ENCODE data around the gene DPP10.

Gene DPP10

GRCh38 chr2:115774361-115774760 lies 1331.9 kb downstream of the DPP10 start:
- no peaks in the 10 kb centered on the region for H4K20me1 ChIP-seq (ENCODE audit: insufficient read depth, low read length)
- H3K27ac ChIP-seq (ENCODE audit: low read length) = no peak overlapping the region
- no peaks in the 10 kb centered on the region for H3K36me3 ChIP-seq (ENCODE audit: insufficient read depth, low read length)
- ATAC-seq (ENCODE audit: insufficient read depth, low read depth) = no peak
- TF ChIP-seq EZH2 (IDR thresholded peaks at IDR 0.05; ENCODE audit: borderline replicate concordance, low read depth, low read length, severe bottlenecking) (no peak), CTCF (IDR thresholded peaks at IDR 0.05; ENCODE audit: borderline replicate concordance, extremely low read depth, low read length, poor library complexity, severe bottlenecking) (no peak)
- H2AFZ ChIP-seq (ENCODE audit: low read depth, low read length) = no peak overlapping the region
- DNase-seq = no peak
- H3K9ac ChIP-seq (ENCODE audit: low read depth, low read length) = no peak overlapping the region
- no peaks in the 10 kb centered on the region for H3K9me3 ChIP-seq (ENCODE audit: insufficient read depth, low read length, severe bottlenecking)
- no peaks in the 10 kb centered on the region for H3K27me3 ChIP-seq (ENCODE audit: insufficient read depth, low read length, poor library complexity)
- H3K4me1 ChIP-seq (ENCODE audit: insufficient read depth, low read length) = no peaks in the 10 kb centered on the region
- no peak overlapping the region for H3K4me3 ChIP-seq (ENCODE audit: low read depth in 1 of 2, low read length in 2 of 2)
- H3K79me2 ChIP-seq (ENCODE audit: insufficient read depth, low read length) = no peaks in the 10 kb centered on the region
- no peak overlapping the region for H3K4me2 ChIP-seq (ENCODE audit: insufficient read depth, low read length)

- Histone ChIP-seq H3K4me2 (ENCODE audit: insufficient read depth, low read length) (no peak overlapping the region), H3K4me1 (ENCODE audit: insufficient read depth, low read length) (no peaks in the 10 kb centered on the region), H3K27ac (ENCODE audit: low read length) (no peak overlapping the region), H3K79me2 (ENCODE audit: insufficient read depth, low read length) (no peaks in the 10 kb centered on the region), H3K9ac (ENCODE audit: low read depth, low read length) (no peak overlapping the region), H3K4me3 (ENCODE audit: low read depth in 1 of 2, low read length in 2 of 2) (no peak overlapping the region), H3K9me3 (ENCODE audit: insufficient read depth, low read length, severe bottlenecking) (no peaks in the 10 kb centered on the region), H3K27me3 (ENCODE audit: insufficient read depth, low read length, poor library complexity) (no peaks in the 10 kb centered on the region), H3K36me3 (ENCODE audit: insufficient read depth, low read length) (no peaks in the 10 kb centered on the region), H4K20me1 (ENCODE audit: insufficient read depth, low read length) (no peaks in the 10 kb centered on the region), H2AFZ (ENCODE audit: low read depth, low read length) (no peak overlapping the region)
- DNase-seq = no peak
- TF ChIP-seq CTCF (IDR thresholded peaks at IDR 0.05; ENCODE audit: borderline replicate concordance, extremely low read depth, low read length, poor library complexity, severe bottlenecking) = no peak
- no peak for TF ChIP-seq EZH2 (IDR thresholded peaks at IDR 0.05; ENCODE audit: borderline replicate concordance, low read depth, low read length, severe bottlenecking)
- no peak for ATAC-seq (ENCODE audit: insufficient read depth, low read depth)
These were observed 1336.7 kb downstream of the DPP10 start for GRCh38 chr2:115779085-115779632.

- Histone ChIP-seq H3K9me3 (ENCODE audit: insufficient read depth, low read length, severe bottlenecking) (no peaks in the 10 kb centered on the region), H4K20me1 (ENCODE audit: insufficient read depth, low read length) (no peaks in the 10 kb centered on the region), H2AFZ (ENCODE audit: low read depth, low read length) (no peak overlapping the region), H3K4me2 (ENCODE audit: insufficient read depth, low read length) (no peak overlapping the region), H3K27ac (ENCODE audit: low read length) (no peak overlapping the region), H3K79me2 (ENCODE audit: insufficient read depth, low read length) (no peaks in the 10 kb centered on the region), H3K9ac (ENCODE audit: low read depth, low read length) (no peak overlapping the region), H3K27me3 (ENCODE audit: insufficient read depth, low read length, poor library complexity) (no peaks in the 10 kb centered on the region), H3K4me3 (ENCODE audit: low read depth in 1 of 2, low read length in 2 of 2) (no peak overlapping the region), H3K36me3 (ENCODE audit: insufficient read depth, low read length) (no peaks in the 10 kb centered on the region), H3K4me1 (ENCODE audit: insufficient read depth, low read length) (no peaks in the 10 kb centered on the region)
- TF ChIP-seq EZH2 (IDR thresholded peaks at IDR 0.05; ENCODE audit: borderline replicate concordance, low read depth, low read length, severe bottlenecking) = no peak
- TF ChIP-seq CTCF (IDR thresholded peaks at IDR 0.05; ENCODE audit: borderline replicate concordance, extremely low read depth, low read length, poor library complexity, severe bottlenecking) = no peak
- ATAC-seq (ENCODE audit: insufficient read depth, low read depth) = no peak
- no peak for DNase-seq
These were observed 1339.8 kb downstream of the DPP10 start for GRCh38 chr2:115782286-115782685.

- Histone ChIP-seq H3K9ac (ENCODE audit: low read depth, low read length) (no peak overlapping the region), H3K4me1 (ENCODE audit: insufficient read depth, low read length) (no peaks in the 10 kb centered on the region), H4K20me1 (ENCODE audit: insufficient read depth, low read length) (no peaks in the 10 kb centered on the region), H3K27ac (ENCODE audit: low read length) (no peak overlapping the region), H3K9me3 (ENCODE audit: insufficient read depth, low read length, severe bottlenecking) (no peaks in the 10 kb centered on the region), H3K4me2 (ENCODE audit: insufficient read depth, low read length) (no peak overlapping the region), H3K27me3 (ENCODE audit: insufficient read depth, low read length, poor library complexity) (no peaks in the 10 kb centered on the region), H3K79me2 (ENCODE audit: insufficient read depth, low read length) (no peaks in the 10 kb centered on the region), H3K36me3 (ENCODE audit: insufficient read depth, low read length) (no peaks in the 10 kb centered on the region), H2AFZ (ENCODE audit: low read depth, low read length) (no peak overlapping the region), H3K4me3 (ENCODE audit: low read depth in 1 of 2, low read length in 2 of 2) (no peak overlapping the region)
- TF ChIP-seq CTCF (IDR thresholded peaks at IDR 0.05; ENCODE audit: borderline replicate concordance, extremely low read depth, low read length, poor library complexity, severe bottlenecking) (no peak), EZH2 (IDR thresholded peaks at IDR 0.05; ENCODE audit: borderline replicate concordance, low read depth, low read length, severe bottlenecking) (no peak)
- DNase-seq = no peak
- ATAC-seq (ENCODE audit: insufficient read depth, low read depth) = no peak
These were observed 1353.6 kb downstream of the DPP10 start for GRCh38 chr2:115796078-115796477.

Measured in DND-41 (cell line).